Measurements from ENCODE around the gene TOLLIP. TPM values are rescaled to one million over a fixed set of nuclear protein-coding genes. Genes with fewer than 3 reads are reported as not detected.
A peak's percentile ranks its signal among the peaks of the same experiment; 100 is the strongest.

Gene TOLLIP
- total RNA-seq, 6 experiments from 2014 or later: 68.3 to 103 (median 88.0) TPM

DNA sequence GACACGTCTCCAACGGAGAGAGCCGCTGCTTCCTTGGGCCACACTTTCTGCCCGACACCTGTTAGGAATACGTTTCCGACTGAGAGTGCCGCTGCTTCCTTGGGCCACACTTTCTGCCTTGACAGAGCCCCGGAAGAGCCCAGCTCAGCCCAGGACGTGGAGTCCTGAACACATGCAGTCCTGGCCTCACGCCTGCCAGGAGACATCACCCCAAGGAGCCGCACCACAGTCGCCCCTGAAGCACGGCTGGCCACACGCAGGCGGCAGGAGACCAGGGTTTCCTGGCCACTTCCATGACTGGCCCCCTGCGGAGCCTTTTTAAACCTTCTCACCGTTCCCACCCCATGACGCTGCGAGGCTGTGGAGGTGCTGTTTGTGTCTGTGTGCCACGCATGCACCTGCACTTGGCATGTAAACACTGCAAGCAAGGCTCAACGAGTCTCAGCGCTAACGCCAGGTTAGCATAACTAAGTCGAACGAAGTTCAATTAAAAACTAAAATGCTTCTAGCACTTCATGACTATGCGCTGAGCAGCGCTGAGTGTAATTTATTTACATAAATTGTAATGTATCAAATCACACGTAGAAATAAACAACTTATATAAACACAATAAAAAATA lies 8.8 kb downstream of the TOLLIP start:
- Histone ChIP-seq H3K27ac (peak overlapping the region in 2 of 3 donors; percentile 89 to 96), H3K27me3 (no peaks in the 10 kb centered on the region), H3K9me3 (no peaks in the 10 kb centered on the region), H3K4me3 (no peak overlapping the region), H3K4me1 (peaks cover 0 to 89% (median 40%) of the 10 kb centered on the region in 4 donors), H3K36me3 (no peaks in the 10 kb centered on the region)
- ATAC-seq (no peak), DNase-seq (peak in 1 of 3 donors; percentile 47)
- no peak for TF ChIP-seq POLR2A (IDR thresholded peaks at IDR 0.05)
- TF ChIP-seq, protein P1, sequence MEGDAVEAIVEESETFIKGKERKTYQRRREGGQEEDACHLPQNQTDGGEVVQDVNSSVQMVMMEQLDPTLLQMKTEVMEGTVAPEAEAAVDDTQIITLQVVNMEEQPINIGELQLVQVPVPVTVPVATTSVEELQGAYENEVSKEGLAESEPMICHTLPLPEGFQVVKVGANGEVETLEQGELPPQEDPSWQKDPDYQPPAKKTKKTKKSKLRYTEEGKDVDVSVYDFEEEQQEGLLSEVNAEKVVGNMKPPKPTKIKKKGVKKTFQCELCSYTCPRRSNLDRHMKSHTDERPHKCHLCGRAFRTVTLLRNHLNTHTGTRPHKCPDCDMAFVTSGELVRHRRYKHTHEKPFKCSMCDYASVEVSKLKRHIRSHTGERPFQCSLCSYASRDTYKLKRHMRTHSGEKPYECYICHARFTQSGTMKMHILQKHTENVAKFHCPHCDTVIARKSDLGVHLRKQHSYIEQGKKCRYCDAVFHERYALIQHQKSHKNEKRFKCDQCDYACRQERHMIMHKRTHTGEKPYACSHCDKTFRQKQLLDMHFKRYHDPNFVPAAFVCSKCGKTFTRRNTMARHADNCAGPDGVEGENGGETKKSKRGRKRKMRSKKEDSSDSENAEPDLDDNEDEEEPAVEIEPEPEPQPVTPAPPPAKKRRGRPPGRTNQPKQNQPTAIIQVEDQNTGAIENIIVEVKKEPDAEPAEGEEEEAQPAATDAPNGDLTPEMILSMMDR (IDR thresholded peaks at IDR 0.05): no peak
- intact Hi-C loops (cut with DNase I): no loop called here
- 88% methylated on average over 28 of the region's 28 CpGs for WGBS (ENCODE audit: insufficient coverage, low coverage, low lambda C conversion rate, missing lambda C conversion rate)

DNA sequence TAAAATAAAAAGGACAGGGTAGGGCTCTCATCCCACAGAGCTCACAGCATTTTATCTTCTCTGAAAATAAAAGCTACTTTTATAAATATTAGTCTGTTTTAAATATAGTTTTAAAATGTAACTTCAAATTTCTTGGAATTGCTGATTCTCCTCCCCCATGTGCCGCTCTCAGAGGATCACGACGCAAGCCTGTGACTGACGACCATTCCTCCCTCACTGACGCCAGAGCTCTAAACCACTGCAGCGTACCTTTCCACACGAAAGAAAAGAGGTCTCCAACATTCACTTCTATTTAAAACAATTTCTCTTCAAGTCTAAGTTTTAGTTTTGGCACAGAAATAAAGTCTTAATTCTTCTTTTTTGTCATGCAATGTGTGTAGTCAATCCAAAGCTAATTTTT lies 9.3 kb downstream of the TOLLIP start:
- H3K27ac ChIP-seq: peak overlapping the region; percentile 45 to 96 (median 91)
- no peak for TF ChIP-seq POLR2A (IDR thresholded peaks at IDR 0.05)
- TF ChIP-seq, protein P1 (IDR thresholded peaks at IDR 0.05): no peak
- peaks cover 0 to 5% (median 0%) of the 10 kb centered on the region in 4 donors for H3K36me3 ChIP-seq
- no peaks in the 10 kb centered on the region for H3K9me3 ChIP-seq
- 76% methylated on average over 7 of the region's 7 CpGs for WGBS (ENCODE audit: insufficient coverage, low coverage, low lambda C conversion rate, missing lambda C conversion rate)
- ATAC-seq (no peak), DNase-seq (peak in 1 of 3 donors; percentile 30)
- no peaks in the 10 kb centered on the region for H3K27me3 ChIP-seq
- intact Hi-C loops (cut with DNase I): no loop called here
- H3K4me3 ChIP-seq: no peak overlapping the region
- peaks cover 0 to 87% (median 40%) of the 10 kb centered on the region in 4 donors for H3K4me1 ChIP-seq

DNA sequence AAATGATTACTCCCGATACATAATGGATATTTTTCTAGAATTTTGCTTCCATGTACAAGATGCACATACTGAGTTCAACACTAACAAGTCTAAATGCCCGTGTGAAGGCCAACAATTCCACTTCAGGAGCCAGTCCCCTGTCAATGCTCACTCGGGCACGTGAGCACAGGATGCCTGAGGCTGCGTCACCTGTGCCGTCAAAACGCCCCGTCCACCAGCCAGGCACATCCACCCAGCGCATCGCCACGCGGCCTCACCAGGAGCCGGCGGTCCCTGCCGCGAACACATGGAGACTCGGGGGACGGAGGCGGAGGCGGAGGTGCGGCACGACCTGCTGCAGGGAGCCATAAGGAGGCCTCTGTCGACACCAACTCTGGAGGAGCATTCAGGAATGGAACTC lies 9.8 kb downstream of the TOLLIP start:
- H3K36me3 ChIP-seq: peaks cover 0 to 7% (median 0%) of the 10 kb centered on the region in 4 donors
- DNase-seq (peak in 2 of 3 donors; percentile 26 to 71), ATAC-seq (no peak)
- WGBS (ENCODE audit: insufficient coverage, low coverage, low lambda C conversion rate, missing lambda C conversion rate): 63% methylated on average over 23 of the region's 23 CpGs
- intact Hi-C loops (cut with DNase I): no loop called here
- no peaks in the 10 kb centered on the region for H3K27me3 ChIP-seq
- no peaks in the 10 kb centered on the region for H3K9me3 ChIP-seq
- H3K27ac ChIP-seq: peak overlapping the region; percentile 45 to 96 (median 91)
- TF ChIP-seq POLR2A (IDR thresholded peaks at IDR 0.05): no peak
- peak overlapping the region in 1 of 3 donors; percentile 11 for H3K4me3 ChIP-seq
- H3K4me1 ChIP-seq: peaks cover 0 to 82% (median 40%) of the 10 kb centered on the region in 4 donors

DNA sequence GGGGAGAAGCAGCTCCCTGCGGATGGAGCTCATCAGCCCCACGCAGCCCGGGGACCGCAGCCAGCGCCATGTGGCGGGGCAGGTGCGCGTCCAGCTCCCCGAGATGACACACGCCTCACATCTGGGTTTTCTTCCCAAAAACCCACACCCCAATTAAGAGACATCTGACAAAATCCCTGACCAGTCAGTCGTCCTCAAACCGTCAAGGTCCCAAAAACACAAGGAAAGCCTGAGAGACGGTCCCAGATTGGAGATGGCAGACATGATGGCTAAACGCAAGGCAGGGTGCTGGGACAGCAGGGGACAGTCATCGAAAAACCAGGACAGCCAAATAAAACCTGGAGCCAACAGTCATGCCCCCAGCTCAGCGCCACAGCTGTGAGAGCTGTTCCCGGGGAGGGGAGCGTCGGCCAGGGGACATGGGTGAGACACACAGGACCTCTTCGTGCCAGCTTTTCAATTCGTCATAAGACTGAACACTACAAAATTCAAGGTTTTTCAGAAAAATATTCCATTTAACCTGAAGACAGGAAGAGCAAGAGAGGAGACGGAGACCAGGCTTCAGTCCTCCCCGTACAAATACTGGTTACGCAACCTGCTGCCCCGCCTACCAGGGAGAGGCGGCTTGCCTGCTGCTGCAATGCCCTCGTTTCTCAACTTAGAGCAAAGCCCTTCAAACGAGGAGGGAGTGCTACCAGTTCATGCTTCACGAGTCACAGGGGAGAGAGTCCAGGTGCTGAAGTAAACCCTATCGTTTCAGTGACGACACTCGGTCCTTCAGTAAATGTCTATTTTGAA lies 10.5 kb downstream of the TOLLIP start:
- peak; percentile 73 for TF ChIP-seq POLR2A (IDR thresholded peaks at IDR 0.05)
- TF ChIP-seq, protein P1 (IDR thresholded peaks at IDR 0.05): no peak
- peaks cover 0 to 7% (median under 1%) of the 10 kb centered on the region in 4 donors for H3K36me3 ChIP-seq
- ATAC-seq (peak; percentile 48 to 69 (median 60)), DNase-seq (peak; percentile 91 to 97 (median 95))
- peak overlapping the region; percentile 62 to 96 (median 91) for H3K27ac ChIP-seq
- peak overlapping the region in 2 of 3 donors; percentile 13 to 26 for H3K4me3 ChIP-seq
- WGBS (ENCODE audit: insufficient coverage, low coverage, low lambda C conversion rate, missing lambda C conversion rate): 9% methylated on average over 15 of the region's 32 CpGs
- no peaks in the 10 kb centered on the region for H3K9me3 ChIP-seq
- intact Hi-C loops (cut with DNase I): no loop called here
- no peaks in the 10 kb centered on the region for H3K27me3 ChIP-seq
- H3K4me1 ChIP-seq: peaks cover 0 to 78% (median 39%) of the 10 kb centered on the region in 4 donors

Measured in right lobe of liver (tissue), 6 donors.